B cell (primary cell): ENCODE measurements around the gene EPN2.

Source experiments
- CTCF ChIP-seq: fragments of 200-600 bp; IDR thresholded peaks from one replicate; pipeline ENCODE4 v1.8.0; 2022; ENCODE audit warnings: antibody characterized with exemption, mild to moderate bottlenecking
- EZH2 ChIP-seq: IDR thresholded peaks from 2 replicates; pipeline ENCODE4 v1.6.1; 2012; ENCODE audit warnings: borderline replicate concordance, low read depth, mild to moderate bottlenecking, moderate library complexity, low read length; ENCODE audit not compliant: insufficient read depth, poor library complexity, severe bottlenecking

GRCh38 chr17:19278729-19279128 lies 41.6 kb downstream of the EPN2 start:
- TF ChIP-seq CTCF: no peak
- TF ChIP-seq EZH2: no peak
